GM12864 (cell line): Measurements from ENCODE around the gene GCC2.
"Not testable (repeated sequence)": the region's sequence is repeated elsewhere in the genome, so short reads cannot be mapped to it uniquely, and the experiment has no call there.

Experiments
- DNase-seq: peaks from one replicate; pipeline ENCODE4 v3.0.0-alpha.2; 2011; ENCODE audit warnings: low read depth
- H3K4me3 ChIP-seq: 2 replicates; pipeline ENCODE4 v1.5.1; 2011; ENCODE audit warnings: mild to moderate bottlenecking, low read depth, low read length, control low read depth
- CTCF ChIP-seq: IDR thresholded peaks from 2 replicates; pipeline ENCODE4 v1.5.1; 2011; ENCODE audit warnings: low read depth, mild to moderate bottlenecking, moderate library complexity, low read length, control low read depth, inconsistent platforms; ENCODE audit errors: missing control alignments

The GCC2 gene

GRCh38 chr2:108417254-108417653 is 31.8 kb upstream of the GCC2 start:
- no peak overlapping the region for H3K4me3 ChIP-seq
- peak; percentile 12 for TF ChIP-seq CTCF
- no peak for DNase-seq

GRCh38 chr2:108418416-108418815 is 30.6 kb upstream of the GCC2 start:
- no peak for TF ChIP-seq CTCF
- H3K4me3 ChIP-seq, result no peak overlapping the region
- no peak for DNase-seq

GRCh38 chr2:108423067-108423466 is 25.9 kb upstream of the GCC2 start:
- H3K4me3 ChIP-seq, result no peak overlapping the region
- no peak for TF ChIP-seq CTCF

GRCh38 chr2:108423502-108424251 is 25.3 kb upstream of the GCC2 start:
- H3K4me3 ChIP-seq, result no peak overlapping the region
- no peak for TF ChIP-seq CTCF
- no peak for DNase-seq

More at GRCh38 chr2:108423067-108423466, 25.9 kb upstream of the GCC2 start:
- no peak for DNase-seq

- no peak overlapping the region for H3K4me3 ChIP-seq
- no peak for DNase-seq
- no peak for TF ChIP-seq CTCF
Measured at GRCh38 chr2:108428286-108429009, 20.6 kb upstream of the GCC2 start.

GRCh38 chr2:108435578-108435977 is 13.4 kb upstream of the GCC2 start:
- DNase-seq, H3K4me3 ChIP-seq: not testable (repeated sequence)

- TF ChIP-seq CTCF, result no peak
- DNase-seq, result no peak
- H3K4me3 ChIP-seq, result no peak overlapping the region
Measured at GRCh38 chr2:108436976-108437375, 12.0 kb upstream of the GCC2 start.
